ENCODE data around the gene POLDIP3. TPM values are rescaled to one million over a fixed set of nuclear protein-coding genes. Genes with fewer than 3 reads are reported as not detected.

POLDIP3 gene
- total and polyA plus RNA-seq, 2 of the 4 experiments (the other 2 are of a cell fraction): 33.9 to 43.6 TPM

DNA sequence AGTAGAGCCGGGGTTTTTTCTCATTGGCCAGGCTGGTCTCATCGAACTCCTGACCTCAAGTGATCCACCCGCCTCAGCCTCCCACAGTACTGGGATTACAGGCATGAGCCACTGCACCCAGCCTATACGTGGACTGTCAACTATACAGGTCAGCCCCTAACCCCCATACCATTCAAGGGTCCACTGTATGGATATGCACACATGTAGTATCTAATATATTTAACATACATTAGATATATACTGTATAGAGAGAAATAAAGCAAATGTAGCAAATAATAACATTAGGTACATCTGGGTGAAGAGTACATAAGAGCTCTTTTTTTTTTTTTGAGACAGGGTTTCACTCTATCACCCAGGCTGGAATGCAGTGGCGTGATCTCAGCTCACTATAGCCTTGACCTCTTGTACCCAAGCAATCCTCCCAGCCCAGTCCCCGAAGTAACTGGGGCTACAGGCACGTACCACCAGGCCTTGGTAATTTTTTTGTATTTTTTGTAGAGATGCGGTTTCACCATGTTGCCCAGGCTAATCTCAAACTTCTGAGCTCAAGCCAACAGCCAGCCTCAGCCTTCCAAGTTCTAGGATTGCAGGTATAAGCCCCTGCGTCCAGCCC, 27.2 kb upstream of the POLDIP3 start:
- Histone ChIP-seq H2AK5ac (ENCODE audit: low read depth, low read length) (no peak overlapping the region), H2AFZ (replicated peaks; ENCODE audit: low read length, poor library complexity) (no peak overlapping the region), H3K27ac (ENCODE audit: insufficient read depth, low read length) (no peak overlapping the region), H2BK15ac (ENCODE audit: low read depth, low read length) (no peak overlapping the region), H3K27me3 (ENCODE audit: control insufficient read depth, insufficient read depth, low read length) (no peaks in the 10 kb centered on the region), H3K4me3 (ENCODE audit: insufficient read depth, low read depth, low read length) (no peak overlapping the region), H3K9me1 (ENCODE audit: insufficient read depth, low read length) (peaks cover 27% of the 10 kb centered on the region), H3K4me1 (ENCODE audit: control insufficient read depth, insufficient read depth, low read length) (peaks cover 28% of the 10 kb centered on the region), H3K56ac (ENCODE audit: extremely low read depth, insufficient read depth, low read length) (no peak overlapping the region), H4K91ac (ENCODE audit: insufficient read depth, low read depth, low read length) (no peak overlapping the region), H3K14ac (replicated peaks; ENCODE audit: low read depth, low read length) (no peak overlapping the region), H2BK20ac (ENCODE audit: low read depth, low read length) (no peak overlapping the region), H2BK120ac (ENCODE audit: low read depth, low read length) (no peak overlapping the region), H3K23ac (ENCODE audit: low read depth, low read length) (no peak overlapping the region), H2BK5ac (ENCODE audit: low read depth, low read length, poor library complexity, severe bottlenecking) (no peak overlapping the region), H3K4ac (ENCODE audit: low read depth, low read length) (no peak overlapping the region), H2AK9ac (replicated peaks; ENCODE audit: low read depth, low read length, poor library complexity) (no peak overlapping the region), H4K8ac (ENCODE audit: low read depth in 2 of 2, low read length in 2 of 2) (no peak overlapping the region), H3K4me2 (ENCODE audit: low read depth, low read length) (no peak overlapping the region), H4K20me1 (ENCODE audit: insufficient read depth, low read length) (peaks cover 66% of the 10 kb centered on the region), H4K5ac (ENCODE audit: low read depth, low read length) (no peak overlapping the region), H3K36me3 (ENCODE audit: control insufficient read depth, insufficient read depth, low read length) (no peaks in the 10 kb centered on the region), H3K9ac (ENCODE audit: low read depth, low read length) (no peak overlapping the region), H3K9me3 (ENCODE audit: control insufficient read depth, insufficient read depth, low read length) (no peaks in the 10 kb centered on the region), H3K18ac (ENCODE audit: low read depth, low read length) (no peak overlapping the region), H3K79me1 (ENCODE audit: low read depth in 1 of 2, low read length in 2 of 2) (peaks cover 13 to 82% of the 10 kb centered on the region in 2 experiments; a peak in 3 of 4 replicates)
- POLR2A ChIA-PET (ENCODE audit: unreplicated experiment): interaction anchor here (0.6 kb wide), 1 partner anchor 33 kb away, joined by 3 read pairs; no protein-coding TSS in a partner anchor
- CTCF ChIA-PET: no interaction called here
- in situ Hi-C loops (cut with MboI; ENCODE audit: low sequenced_read_pairs) (no loop called here), dilution Hi-C loops (cut with HindIII; ENCODE audit: low sequenced_read_pairs, unreplicated experiment) (no loop called here), intact Hi-C loops (cut with micrococcal nuclease) (no loop called here)
- no CpG with 5 or more reads among the region's 9 CpGs for WGBS, 2 experiments (ENCODE audit: extremely low coverage in 2 of 2, insufficient read length in 1 of 2)
- TF ChIP-seq, protein P1, sequence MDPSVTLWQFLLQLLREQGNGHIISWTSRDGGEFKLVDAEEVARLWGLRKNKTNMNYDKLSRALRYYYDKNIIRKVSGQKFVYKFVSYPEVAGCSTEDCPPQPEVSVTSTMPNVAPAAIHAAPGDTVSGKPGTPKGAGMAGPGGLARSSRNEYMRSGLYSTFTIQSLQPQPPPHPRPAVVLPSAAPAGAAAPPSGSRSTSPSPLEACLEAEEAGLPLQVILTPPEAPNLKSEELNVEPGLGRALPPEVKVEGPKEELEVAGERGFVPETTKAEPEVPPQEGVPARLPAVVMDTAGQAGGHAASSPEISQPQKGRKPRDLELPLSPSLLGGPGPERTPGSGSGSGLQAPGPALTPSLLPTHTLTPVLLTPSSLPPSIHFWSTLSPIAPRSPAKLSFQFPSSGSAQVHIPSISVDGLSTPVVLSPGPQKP (IDR thresholded peaks at IDR 0.05; ENCODE audit: borderline replicate concordance, low read depth, low read length): no peak
- TF ChIP-seq, protein P2, sequence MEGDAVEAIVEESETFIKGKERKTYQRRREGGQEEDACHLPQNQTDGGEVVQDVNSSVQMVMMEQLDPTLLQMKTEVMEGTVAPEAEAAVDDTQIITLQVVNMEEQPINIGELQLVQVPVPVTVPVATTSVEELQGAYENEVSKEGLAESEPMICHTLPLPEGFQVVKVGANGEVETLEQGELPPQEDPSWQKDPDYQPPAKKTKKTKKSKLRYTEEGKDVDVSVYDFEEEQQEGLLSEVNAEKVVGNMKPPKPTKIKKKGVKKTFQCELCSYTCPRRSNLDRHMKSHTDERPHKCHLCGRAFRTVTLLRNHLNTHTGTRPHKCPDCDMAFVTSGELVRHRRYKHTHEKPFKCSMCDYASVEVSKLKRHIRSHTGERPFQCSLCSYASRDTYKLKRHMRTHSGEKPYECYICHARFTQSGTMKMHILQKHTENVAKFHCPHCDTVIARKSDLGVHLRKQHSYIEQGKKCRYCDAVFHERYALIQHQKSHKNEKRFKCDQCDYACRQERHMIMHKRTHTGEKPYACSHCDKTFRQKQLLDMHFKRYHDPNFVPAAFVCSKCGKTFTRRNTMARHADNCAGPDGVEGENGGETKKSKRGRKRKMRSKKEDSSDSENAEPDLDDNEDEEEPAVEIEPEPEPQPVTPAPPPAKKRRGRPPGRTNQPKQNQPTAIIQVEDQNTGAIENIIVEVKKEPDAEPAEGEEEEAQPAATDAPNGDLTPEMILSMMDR (conservative IDR thresholded peaks at IDR 0.05; ENCODE audit: low read depth, low read length): no peak
- BruUV-seq (replicated peaks): no TSS peak
- DNase-seq (no peak), ATAC-seq (ENCODE audit: low read depth) (no peak)
